ENCODE data around the gene GAST.

DNA sequence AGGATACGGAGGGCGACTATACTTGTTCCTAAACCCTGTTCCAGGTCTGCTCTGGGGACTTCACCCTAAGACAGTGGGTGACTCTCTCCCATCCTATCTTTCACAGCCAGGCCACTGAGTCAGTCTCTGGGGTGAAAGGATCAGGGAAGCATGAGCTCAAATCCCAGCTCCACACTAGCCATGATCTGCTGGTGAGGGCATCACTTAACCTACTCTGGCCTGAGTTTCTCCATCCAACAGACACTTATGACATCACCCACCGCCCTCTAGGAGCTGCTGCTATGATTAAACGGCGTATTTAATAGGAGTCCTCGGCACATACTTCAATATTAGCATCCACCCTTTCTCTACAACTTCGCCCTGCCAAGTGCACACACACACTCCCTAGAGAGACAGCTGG is 10.1 kb downstream of the GAST start:
- TF ChIP-seq PBX3 (CRISPR knock-in tag; IDR thresholded peaks at IDR 0.05; ENCODE audit: borderline replicate concordance) (no peak), CREB1 (IDR thresholded peaks at IDR 0.05) (peak; percentile 9; the same call in 1 of the 2 replicates), CREB1 (CRISPR knock-in tag; IDR thresholded peaks at IDR 0.05) (no peak), ZFP90 (CRISPR knock-in tag; IDR thresholded peaks at IDR 0.05; ENCODE audit: borderline replicate concordance) (no peak), RAD21 (CRISPR knock-in tag; IDR thresholded peaks at IDR 0.05) (no peak), ATF1 (CRISPR knock-in tag; IDR thresholded peaks at IDR 0.05) (no peak), ZNF292 (CRISPR knock-in tag; IDR thresholded peaks at IDR 0.05; ENCODE audit: borderline replicate concordance, low read depth) (no peak), HOXA7 (CRISPR knock-in tag; IDR thresholded peaks at IDR 0.05) (no peak)
- TF ChIP-seq, protein P1, sequence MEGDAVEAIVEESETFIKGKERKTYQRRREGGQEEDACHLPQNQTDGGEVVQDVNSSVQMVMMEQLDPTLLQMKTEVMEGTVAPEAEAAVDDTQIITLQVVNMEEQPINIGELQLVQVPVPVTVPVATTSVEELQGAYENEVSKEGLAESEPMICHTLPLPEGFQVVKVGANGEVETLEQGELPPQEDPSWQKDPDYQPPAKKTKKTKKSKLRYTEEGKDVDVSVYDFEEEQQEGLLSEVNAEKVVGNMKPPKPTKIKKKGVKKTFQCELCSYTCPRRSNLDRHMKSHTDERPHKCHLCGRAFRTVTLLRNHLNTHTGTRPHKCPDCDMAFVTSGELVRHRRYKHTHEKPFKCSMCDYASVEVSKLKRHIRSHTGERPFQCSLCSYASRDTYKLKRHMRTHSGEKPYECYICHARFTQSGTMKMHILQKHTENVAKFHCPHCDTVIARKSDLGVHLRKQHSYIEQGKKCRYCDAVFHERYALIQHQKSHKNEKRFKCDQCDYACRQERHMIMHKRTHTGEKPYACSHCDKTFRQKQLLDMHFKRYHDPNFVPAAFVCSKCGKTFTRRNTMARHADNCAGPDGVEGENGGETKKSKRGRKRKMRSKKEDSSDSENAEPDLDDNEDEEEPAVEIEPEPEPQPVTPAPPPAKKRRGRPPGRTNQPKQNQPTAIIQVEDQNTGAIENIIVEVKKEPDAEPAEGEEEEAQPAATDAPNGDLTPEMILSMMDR (CRISPR knock-in tag; IDR thresholded peaks at IDR 0.05): no peak

Measured in HepG2 (cell line).